Mesodermal cell (in vitro differentiated cells): Measurements from ENCODE around the gene PHPT1.
"Not testable (repeated sequence)": the region's sequence is repeated elsewhere in the genome, so short reads cannot be mapped to it uniquely, and the experiment has no call there.

ENCODE experiments used
- H3K27ac ChIP-seq: 2 replicates; pipeline ENCODE4 v1.7.0; 2013; ENCODE audit warnings: mild to moderate bottlenecking, low read depth, low read length, moderate library complexity; ENCODE audit not compliant: severe bottlenecking
- H3K36me3 ChIP-seq: 2 replicates; pipeline ENCODE4 v1.7.1; 2013; ENCODE audit warnings: mild to moderate bottlenecking, low read length, moderate library complexity; ENCODE audit not compliant: control insufficient read depth, insufficient read depth
- H3K4me1 ChIP-seq: one replicate; pipeline ENCODE4 v1.7.1; 2013; ENCODE audit warnings: mild to moderate bottlenecking, low read length; ENCODE audit not compliant: insufficient read depth, control insufficient read depth, poor library complexity, severe bottlenecking
- H3K4me3 ChIP-seq: 2 replicates; pipeline ENCODE4 v1.7.0; 2013; ENCODE audit warnings: low read length, control low read depth, mild to moderate bottlenecking; ENCODE audit not compliant: insufficient read depth, poor library complexity, severe bottlenecking; ENCODE audit errors: extremely low read depth
- H3K9me3 ChIP-seq: 2 replicates; pipeline ENCODE4 v1.7.1; 2013; ENCODE audit warnings: mild to moderate bottlenecking, low read length, moderate library complexity; ENCODE audit not compliant: control insufficient read depth
- WGBS, 2 experiments: methylation state at CpG; one replicate each; pipeline ENCODE4 v1.1.5; 2013; ENCODE audit warnings: missing lambda C conversion rate in 2 of 2; ENCODE audit not compliant: insufficient coverage in 2 of 2; 5-methylcytosine and 5-hydroxymethylcytosine counted together

Gene PHPT1

DNA sequence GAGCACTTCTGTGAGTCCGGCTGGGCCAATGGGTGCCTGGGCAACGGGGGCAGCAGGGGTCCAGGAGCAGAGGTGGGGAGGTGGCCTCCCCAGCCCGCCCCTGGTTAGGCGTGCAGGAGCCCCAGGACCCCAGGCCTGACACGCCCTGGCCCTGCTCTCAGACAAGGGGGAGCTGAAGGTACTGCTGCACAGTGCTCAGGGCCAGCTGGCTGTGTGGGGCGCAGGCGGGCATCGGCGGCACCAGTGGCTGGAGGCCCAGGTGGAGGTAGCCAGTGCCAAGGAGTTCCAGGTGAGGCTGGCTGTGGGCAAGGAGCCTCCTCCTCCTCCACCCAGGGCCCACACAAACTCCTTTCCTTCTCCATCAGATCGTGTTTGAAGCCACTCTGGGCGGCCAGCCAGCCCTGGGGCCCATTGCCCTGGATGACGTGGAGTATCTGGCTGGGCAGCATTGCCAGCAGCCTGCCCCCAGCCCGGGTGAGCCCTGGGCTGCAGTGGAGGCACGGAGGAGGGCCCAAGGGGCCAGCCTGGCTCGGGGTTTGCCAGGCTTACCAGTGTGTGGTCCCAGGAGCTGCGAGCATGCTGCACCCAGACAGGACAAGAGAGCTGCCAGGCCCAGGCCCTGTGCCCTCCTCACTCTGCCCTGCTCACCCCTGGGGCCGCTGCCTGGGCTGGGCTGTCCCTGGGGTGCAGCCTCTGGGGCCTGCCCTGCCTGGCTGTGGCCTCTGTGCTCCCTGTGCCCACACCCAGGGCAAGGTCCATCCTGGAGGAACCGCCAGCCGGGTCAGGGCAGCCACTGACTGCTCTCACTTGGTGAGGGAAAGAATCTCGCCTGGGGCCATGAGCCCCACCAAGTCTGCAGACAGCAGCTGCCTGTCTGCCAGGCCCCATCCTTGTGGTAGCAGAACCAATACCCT is 9.9 kb downstream of the PHPT1 start:
- H3K27ac ChIP-seq: no peak overlapping the region

DNA sequence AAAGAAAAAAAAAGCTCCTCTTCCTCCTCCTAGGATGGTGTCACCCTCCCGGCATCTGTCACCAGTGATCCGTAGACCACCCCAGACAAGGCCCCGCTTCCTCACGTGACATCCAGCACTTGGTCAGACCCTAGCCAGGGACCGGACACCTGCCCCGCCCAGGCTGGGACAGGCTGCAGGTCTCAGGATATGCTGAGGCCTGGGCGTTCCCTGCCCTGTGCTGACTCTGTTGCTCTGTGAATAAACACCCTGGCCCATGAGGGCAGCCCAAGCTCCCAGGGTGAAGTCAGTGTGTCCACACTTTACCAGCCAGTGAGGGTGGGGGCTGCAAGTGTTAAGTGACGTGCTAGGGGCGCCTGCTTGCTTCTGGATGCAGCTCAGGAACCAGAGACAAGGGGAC is 11.3 kb downstream of the PHPT1 start:
- whole genome bisulfite sequencing, 2 experiments: 98 to 99% methylated on average over 9 of the region's 9 CpGs

More for the DNA sequence above, 9.9 kb downstream of the PHPT1 start:
- no peaks in the 10 kb centered on the region for H3K4me1 ChIP-seq
- no peaks in the 10 kb centered on the region for H3K9me3 ChIP-seq
- H3K36me3 ChIP-seq: peaks cover 52% of the 10 kb centered on the region
- WGBS, 2 experiments: 95 to 96% methylated on average over 17 to 19 of the region's 20 CpGs
- no peak overlapping the region for H3K4me3 ChIP-seq

DNA sequence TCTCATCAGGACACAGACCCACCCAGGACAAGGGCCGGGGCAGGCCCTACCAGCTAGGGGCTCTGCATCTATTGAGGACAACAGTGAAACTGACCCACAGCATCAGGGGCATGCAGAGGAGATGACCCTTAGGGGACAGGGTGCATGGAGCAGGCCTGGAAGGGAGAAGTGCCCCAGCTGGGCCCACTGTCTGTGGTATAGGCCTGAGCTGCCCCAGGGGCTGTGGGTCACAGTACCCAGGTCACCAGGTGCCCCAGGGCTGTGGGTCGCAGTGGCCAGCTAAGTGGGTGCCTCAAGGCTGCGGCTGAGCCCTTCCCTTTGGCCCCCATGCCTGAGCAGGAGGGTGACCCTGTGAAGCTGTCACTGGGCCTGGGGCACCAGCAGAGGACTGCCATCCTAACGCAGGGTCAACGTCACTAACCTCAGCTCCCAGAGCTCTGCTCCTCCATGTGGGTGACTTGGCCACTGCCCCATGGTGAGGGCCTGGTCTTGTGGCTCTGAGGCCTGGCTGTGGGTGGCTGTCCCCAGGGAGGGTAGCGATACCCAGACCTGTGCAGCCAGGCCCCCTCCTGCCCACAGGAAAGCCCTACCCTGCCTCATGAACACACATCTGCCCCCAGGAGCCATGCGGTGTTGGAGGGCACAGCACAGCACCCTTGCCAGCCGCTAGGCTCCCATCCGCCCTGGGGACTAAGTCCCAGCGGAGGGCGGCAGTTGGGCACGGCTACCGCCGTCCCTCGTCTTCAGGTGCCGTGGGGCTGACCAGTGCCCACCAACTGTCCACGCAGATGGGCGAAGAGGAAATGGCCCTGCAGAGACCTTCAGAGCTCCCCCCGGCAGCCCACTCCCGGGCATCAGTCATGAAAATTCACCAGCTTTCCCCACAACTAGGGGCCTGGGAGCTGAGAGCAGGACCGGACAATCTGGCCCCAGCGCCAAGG is 12.0 kb downstream of the PHPT1 start:
- Histone ChIP-seq H3K4me3 (no peak overlapping the region), H3K4me1 (peaks cover 6% of the 10 kb centered on the region), H3K9me3 (no peaks in the 10 kb centered on the region), H3K27ac (no peak overlapping the region), H3K36me3 (peaks cover 63% of the 10 kb centered on the region)
- 97% methylated on average over 16 to 20 of the region's 22 CpGs for WGBS, 2 experiments

More for the DNA sequence above, 11.3 kb downstream of the PHPT1 start:
- H3K4me1 ChIP-seq: peaks cover 6% of the 10 kb centered on the region
- peaks cover 63% of the 10 kb centered on the region for H3K36me3 ChIP-seq
- H3K9me3 ChIP-seq: no peaks in the 10 kb centered on the region
- H3K27ac ChIP-seq: no peak overlapping the region
- no peak overlapping the region for H3K4me3 ChIP-seq

DNA sequence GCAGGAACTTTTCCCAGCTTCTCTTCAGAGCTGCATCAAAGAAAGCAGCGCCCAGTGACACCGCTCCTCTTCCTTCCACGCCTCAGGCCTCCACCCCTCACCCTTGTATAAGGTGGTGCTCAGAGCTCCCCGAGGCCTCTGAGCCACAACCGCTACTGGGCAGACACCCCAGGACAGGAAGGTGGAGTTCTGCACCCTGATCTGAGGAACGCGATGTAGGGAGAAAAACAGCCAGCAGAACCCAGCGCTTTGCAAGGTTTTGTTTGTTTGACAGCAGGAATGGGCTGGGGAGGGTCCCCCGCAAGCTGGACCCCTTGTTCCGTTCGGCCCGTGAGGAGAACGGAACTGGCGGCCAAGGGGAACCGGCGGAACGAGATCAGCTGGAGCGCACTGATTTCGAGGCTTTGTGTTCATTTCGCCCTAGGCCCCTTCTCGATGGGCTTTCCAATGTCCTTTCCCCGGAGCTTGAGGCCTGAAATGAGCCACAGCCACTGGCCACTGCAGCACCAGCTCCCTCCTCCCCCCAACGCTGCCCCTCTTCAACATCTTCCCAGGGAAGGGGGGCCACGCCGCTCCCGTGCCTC is 12.8 kb downstream of the PHPT1 start:
- Histone ChIP-seq H3K36me3 (peaks cover 63% of the 10 kb centered on the region), H3K27ac (no peak overlapping the region), H3K4me3 (no peak overlapping the region), H3K9me3 (peaks cover 1% of the 10 kb centered on the region), H3K4me1 (peaks cover 6% of the 10 kb centered on the region)
- WGBS, 2 experiments: 95 to 98% methylated on average over 19 to 23 of the region's 26 CpGs

DNA sequence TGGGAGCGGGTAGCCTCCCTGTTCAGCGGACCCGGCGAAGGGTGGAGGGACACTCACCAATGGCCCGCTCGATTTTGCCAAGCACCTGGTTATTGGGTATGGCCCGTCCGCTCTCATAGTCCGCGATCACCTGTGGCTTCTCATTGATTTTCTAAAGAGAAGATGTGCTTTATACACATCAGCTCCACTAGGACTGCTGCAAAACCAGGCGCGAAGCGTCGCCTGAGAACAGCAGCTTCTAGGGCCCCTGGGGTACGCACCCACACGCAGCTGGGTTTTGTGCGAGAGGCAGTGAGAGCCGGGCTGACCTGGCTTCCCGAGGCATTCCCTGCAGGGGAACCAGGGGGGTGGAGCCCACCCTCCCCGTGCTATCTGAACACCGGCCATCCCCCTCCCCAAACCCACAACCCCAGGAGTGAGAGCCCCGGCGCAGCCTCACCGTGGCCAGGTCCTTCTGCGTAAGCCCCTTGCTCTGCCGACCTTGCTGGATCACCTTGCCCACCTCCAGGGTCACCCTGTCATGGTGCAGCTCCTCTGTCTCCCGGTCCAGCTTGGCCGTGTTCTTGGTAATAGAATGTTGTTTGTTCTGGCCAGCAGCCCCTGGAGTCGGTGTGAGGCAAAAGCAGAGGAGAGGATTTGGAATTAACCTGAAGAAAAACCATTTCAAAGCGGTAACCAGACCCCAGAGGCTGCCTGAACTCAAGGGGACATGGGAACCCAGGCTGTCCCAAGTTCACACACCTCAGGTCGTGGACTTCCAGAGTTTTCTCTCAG is 13.8 kb downstream of the PHPT1 start:
- 95 to 98% methylated on average over 27 to 29 of the region's 31 CpGs for WGBS, 2 experiments

DNA sequence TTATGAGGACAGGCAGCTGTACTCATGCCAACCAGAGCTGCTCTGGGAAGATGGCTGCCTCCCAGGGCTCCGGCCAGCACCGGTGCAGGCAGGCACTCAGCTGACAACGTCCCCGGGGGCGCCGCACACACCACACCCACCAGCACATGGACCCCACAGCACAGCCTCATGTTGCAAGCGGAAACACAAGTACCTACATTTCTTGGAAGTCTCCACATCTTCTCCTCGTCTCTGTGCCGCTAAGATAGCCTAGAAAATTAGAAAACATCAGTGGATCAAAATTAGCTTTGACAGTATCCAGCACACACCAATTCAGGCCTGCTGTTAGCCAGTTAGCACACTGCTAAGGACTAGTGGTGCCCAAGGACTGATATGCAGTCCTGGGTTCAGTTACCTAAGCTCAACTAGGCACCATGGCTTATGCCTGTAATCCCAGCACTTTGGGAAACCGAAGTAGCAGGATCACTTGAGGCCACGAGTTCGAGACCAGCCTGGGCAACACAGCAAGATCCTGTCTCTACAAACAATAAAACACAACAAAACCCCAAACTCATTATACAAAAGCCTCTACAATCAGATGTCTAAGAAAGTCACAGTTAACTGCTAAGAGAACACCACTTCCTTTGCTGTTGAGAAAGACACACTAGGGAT is 14.5 kb downstream of the PHPT1 start:
- H3K4me3 ChIP-seq: no peak overlapping the region
- peaks cover 6% of the 10 kb centered on the region for H3K4me1 ChIP-seq
- H3K27ac ChIP-seq: no peak overlapping the region
- peaks cover 17% of the 10 kb centered on the region for H3K9me3 ChIP-seq
- WGBS, 2 experiments: 98 to 99% methylated on average over 9 to 12 of the region's 12 CpGs
- H3K36me3 ChIP-seq: peaks cover 57% of the 10 kb centered on the region

More for the DNA sequence above, 13.8 kb downstream of the PHPT1 start:
- Histone ChIP-seq H3K9me3 (peaks cover 12% of the 10 kb centered on the region), H3K27ac (no peak overlapping the region), H3K4me1 (peaks cover 6% of the 10 kb centered on the region), H3K36me3 (peaks cover 58% of the 10 kb centered on the region), H3K4me3 (no peak overlapping the region)

DNA sequence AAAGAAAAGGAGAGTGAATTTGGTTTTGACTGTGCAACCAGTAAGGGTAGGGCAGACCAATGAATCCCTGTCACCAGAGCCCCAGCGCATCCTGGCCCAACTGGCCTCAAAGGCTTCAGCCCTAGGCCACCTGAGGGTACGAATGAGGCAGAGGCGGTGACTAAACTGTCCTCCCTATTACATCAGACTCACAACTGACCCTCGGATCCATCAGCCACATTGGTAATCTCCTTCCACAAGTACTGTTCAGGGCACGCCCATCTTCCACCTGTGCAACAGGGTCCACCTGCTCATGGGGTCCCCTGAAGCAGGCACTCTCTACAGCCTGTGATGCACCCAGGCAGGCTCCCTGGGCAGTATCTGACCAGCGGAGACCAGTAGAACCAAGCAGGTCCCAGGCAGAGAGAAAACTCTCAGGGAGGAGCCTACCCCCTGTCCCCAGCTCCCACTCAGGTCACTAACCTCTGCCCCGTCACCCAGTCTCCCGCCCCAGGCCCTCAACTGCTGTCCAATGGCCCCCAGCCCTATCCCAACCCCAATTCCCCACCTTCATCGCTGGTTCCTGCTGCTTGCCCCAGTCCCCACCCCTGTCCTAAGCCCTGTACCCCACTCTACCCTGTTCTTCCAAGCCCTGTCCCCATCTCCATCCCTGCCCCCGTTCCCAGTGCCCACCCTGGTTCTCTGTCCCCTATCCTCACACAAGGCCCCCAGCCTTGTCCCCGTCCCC is 16.0 kb downstream of the PHPT1 start:
- 72 to 76% methylated on average over 7 to 11 of the region's 11 CpGs for whole genome bisulfite sequencing, 2 experiments
- Histone ChIP-seq H3K27ac (peak overlapping the region; percentile 10), H3K4me1 (peaks cover 6% of the 10 kb centered on the region), H3K36me3 (peaks cover 50% of the 10 kb centered on the region), H3K9me3 (peaks cover 21% of the 10 kb centered on the region), H3K4me3 (peak overlapping the region; percentile 82)

DNA sequence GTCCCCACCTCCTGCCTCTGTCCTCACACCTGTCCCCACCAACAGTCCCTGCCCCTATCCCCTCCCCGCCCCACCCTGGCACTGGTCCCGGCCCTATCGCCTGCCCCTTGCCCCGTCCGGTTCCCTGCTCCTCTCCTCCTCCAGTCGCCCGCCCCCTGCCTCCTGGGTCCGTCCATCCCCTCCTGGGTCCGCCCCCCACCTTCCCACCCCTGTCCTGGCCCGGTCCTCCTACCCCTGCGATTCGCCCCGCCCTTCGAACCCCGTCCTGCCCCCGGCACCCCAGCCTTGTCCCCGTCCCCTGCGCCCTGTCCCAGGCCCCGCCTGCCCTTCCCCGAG is 16.5 kb downstream of the PHPT1 start:
- Histone ChIP-seq H3K36me3 (peaks cover 48% of the 10 kb centered on the region), H3K27ac (peak overlapping the region; percentile 41)
- 0% methylated on average over 11 of the region's 20 CpGs; no CpG with 5 or more reads in 1 of the 2 experiments for WGBS, 2 experiments

DNA sequence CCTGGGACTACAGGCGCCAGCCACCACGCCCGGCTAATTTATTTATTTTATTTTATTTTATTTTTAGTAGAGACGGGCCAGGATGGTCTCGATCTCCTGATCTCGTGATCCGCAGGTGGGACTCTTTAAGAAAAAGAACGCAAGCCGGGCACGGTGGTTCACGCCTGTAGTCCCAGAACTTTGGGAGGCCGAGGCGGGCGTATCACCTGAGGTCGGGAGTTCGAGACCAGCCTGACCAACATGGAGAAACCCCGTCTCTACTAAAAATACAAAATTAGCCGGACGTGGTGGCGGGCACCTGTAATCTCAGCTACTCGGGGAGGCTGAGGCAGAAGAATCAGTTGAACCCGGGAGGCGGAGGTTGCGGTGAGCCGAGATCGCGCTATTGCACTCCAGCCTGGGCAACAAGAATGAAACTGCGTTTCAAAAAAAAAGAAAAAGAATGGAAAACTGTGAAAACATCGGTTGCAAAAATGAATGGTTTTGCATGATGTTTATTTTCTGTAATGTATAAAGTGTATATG is 17.8 kb downstream of the PHPT1 start:
- 95 to 97% methylated on average over 21 to 25 of the region's 29 CpGs for WGBS, 2 experiments
- not testable (repeated sequence) for H3K4me1 ChIP-seq, H3K27ac ChIP-seq
- Histone ChIP-seq H3K4me3 (peak overlapping the region; percentile 82), H3K9me3 (peaks cover 32% of the 10 kb centered on the region), H3K36me3 (peaks cover 36% of the 10 kb centered on the region)

More for the DNA sequence above, 16.5 kb downstream of the PHPT1 start:
- Histone ChIP-seq H3K4me3 (peak overlapping the region; percentile 82), H3K9me3 (peaks cover 26% of the 10 kb centered on the region), H3K4me1 (peaks cover 6% of the 10 kb centered on the region)
